GM21737 (cell line): Measurements from ENCODE around the gene LRP1B.

Experiments used
- ATAC-seq: cut with Tn5 transposase; IDR thresholded peaks from one replicate; pipeline ENCODE4 v1.9.1; 2021; ENCODE audit warnings: mild to moderate bottlenecking, moderate library complexity; ENCODE audit not compliant: unreplicated experiment

Gene LRP1B

GRCh38 chr2:142131010-142131669 is at the start of gene LRP1B:
LRP1B (minus strand) TSS chr2:142131016; CDS start chr2:142130729, 287 bp downstream.
- no peak for ATAC-seq

- ATAC-seq = no peak
Measured at GRCh38 chr2:142179686-142180085, 48.9 kb upstream of the LRP1B start.

- ATAC-seq = no peak
Measured at GRCh38 chr2:142178604-142179003, 47.8 kb upstream of the LRP1B start.

- ATAC-seq = no peak
Measured at GRCh38 chr2:142176941-142177340, 46.1 kb upstream of the LRP1B start.

GRCh38 chr2:142175813-142176338 is 45.1 kb upstream of the LRP1B start:
- no peak for ATAC-seq

- ATAC-seq = no peak
Measured at GRCh38 chr2:142174176-142174575, 43.4 kb upstream of the LRP1B start.

GRCh38 chr2:142170847-142171246 is 40.0 kb upstream of the LRP1B start:
- no peak for ATAC-seq

- ATAC-seq = peak; percentile 97
Measured at GRCh38 chr2:142165790-142166189, 35.0 kb upstream of the LRP1B start.

GRCh38 chr2:142153601-142154000 is 22.8 kb upstream of the LRP1B start:
- ATAC-seq = no peak

- ATAC-seq = no peak
Measured at GRCh38 chr2:142150453-142150852, 19.6 kb upstream of the LRP1B start.

GRCh38 chr2:142144547-142144946 is 13.7 kb upstream of the LRP1B start:
- no peak for ATAC-seq

GRCh38 chr2:142142595-142142994 is 11.8 kb upstream of the LRP1B start:
- no peak for ATAC-seq

GRCh38 chr2:142140434-142140845 is 9.6 kb upstream of the LRP1B start:
- ATAC-seq = no peak

- no peak for ATAC-seq
Measured at GRCh38 chr2:142139384-142139783, 8.6 kb upstream of the LRP1B start.

GRCh38 chr2:142136571-142136970 is 5.8 kb upstream of the LRP1B start:
- no peak for ATAC-seq

- no peak for ATAC-seq
Measured at GRCh38 chr2:142134911-142135310, 4.1 kb upstream of the LRP1B start.

- no peak for ATAC-seq
Measured at GRCh38 chr2:142130111-142131009, 456 bp downstream of the LRP1B start.

- ATAC-seq = no peak
Measured at GRCh38 chr2:142128105-142128504, 2.7 kb downstream of the LRP1B start.

GRCh38 chr2:142127248-142127647 is 3.6 kb downstream of the LRP1B start:
- no peak for ATAC-seq

- ATAC-seq = no peak
Measured at GRCh38 chr2:142124706-142125105, 6.1 kb downstream of the LRP1B start.

- no peak for ATAC-seq
Measured at GRCh38 chr2:142119347-142119746, 11.5 kb downstream of the LRP1B start.

GRCh38 chr2:142112757-142113221 is 18.0 kb downstream of the LRP1B start:
- no peak for ATAC-seq
